Aorta (tissue), 5 donors: Measurements from ENCODE around the gene SFI1. TPM values are rescaled to one million over a fixed set of nuclear protein-coding genes. Genes with fewer than 3 reads are reported as not detected.
"Not testable (repeated sequence)": the region's sequence is repeated elsewhere in the genome, so short reads cannot be mapped to it uniquely, and the experiment has no call there.

Experiments
- ATAC-seq: fragments of 200-7000 bp; cut with Tn5 transposase; one replicate; pipeline ENCODE4 v1.9.1; 2022; ENCODE audit warnings: moderate library complexity; ENCODE audit not compliant: low FRiP score
- DNase-seq, 2 donors: peaks; one replicate each; pipeline ENCODE4 v3.0.0-alpha.2; 2020
- H3K27ac ChIP-seq, 2 donors: one replicate each; pipeline ENCODE4 v1.5.1; 2013; ENCODE audit warnings: low read length in 2 of 2, mild to moderate bottlenecking in 2 of 2, moderate library complexity in 2 of 2, control low read depth in 1 of 2, inconsistent platforms in 1 of 2, low read depth in 1 of 2
- H3K27me3 ChIP-seq, 2 donors: one replicate each; pipeline ENCODE4 v1.6.1; 2013; ENCODE audit warnings: control low read depth in 1 of 2, low read length in 1 of 2, mild to moderate bottlenecking in 1 of 2, moderate library complexity in 1 of 2; ENCODE audit not compliant: insufficient read depth in 2 of 2, control insufficient read depth in 1 of 2
- H3K36me3 ChIP-seq, 2 donors: one replicate each; pipeline ENCODE4 v1.6.1; 2013; ENCODE audit warnings: control low read depth in 1 of 2, low read length in 1 of 2, mild to moderate bottlenecking in 1 of 2; ENCODE audit not compliant: insufficient read depth in 2 of 2, control insufficient read depth in 1 of 2
- H3K4me1 ChIP-seq, 2 donors: one replicate each; pipeline ENCODE4 v1.6.1; 2013; ENCODE audit warnings: low read length in 2 of 2, control low read depth in 1 of 2, mild to moderate bottlenecking in 1 of 2, moderate library complexity in 1 of 2; ENCODE audit not compliant: insufficient read depth in 2 of 2, control insufficient read depth in 1 of 2
- H3K4me3 ChIP-seq, 2 donors: one replicate each; pipeline ENCODE4 v1.5.1; 2013; ENCODE audit warnings: low read length in 2 of 2, control low read depth in 1 of 2, mild to moderate bottlenecking in 1 of 2
- H3K9me3 ChIP-seq: one replicate; pipeline ENCODE4 v1.6.1; 2013; ENCODE audit warnings: mild to moderate bottlenecking, low read length; ENCODE audit not compliant: control insufficient read depth
- WGBS, 2 donors: extraction: QIAGEN DNeasy Blood & Tissue Kit; methylation state at CpG; one replicate each; pipeline ENCODE4 v1.1.7; 2013; 5-methylcytosine and 5-hydroxymethylcytosine counted together
- intact Hi-C, 2 donors: fragments of 100-400 bp; cut with DNase I; formaldehyde crosslinking; loops; one replicate each; pipeline versions ENCODE4 v1.14.2 to v1.15.0; 2022
- polyA plus RNA-seq, 2 donors: library from polyadenylated mRNA; stranded (reverse); fragments of 200-250 nt; gene quantifications; one replicate each; pipeline ENCODE4 v1.2.3, GENCODE V29; 2013
- total RNA-seq, 2 donors: library from RNA; stranded (reverse); fragmentation: NEBNext Ultra II Directional; extraction: Animal tissue kit (Norgen Biotek cat#: 25700); gene quantifications; one replicate each; pipeline ENCODE4 v1.2.1, GENCODE V29; 2021
- donor health status: healthy with polysubstance abuse.
- donor health status: Bipolar disorder and iron deficiency.
- donor health status: DM: no; HTN: no; CAD: no.
- donor health status: DM: no; HTN: no; CAD: no.
- donor health status: DM: yes; HTN: yes; CAD: no.

SFI1 gene
- total and polyA plus RNA-seq, 4 donors: 17.5 to 116 (median 38.0) TPM

DNA sequence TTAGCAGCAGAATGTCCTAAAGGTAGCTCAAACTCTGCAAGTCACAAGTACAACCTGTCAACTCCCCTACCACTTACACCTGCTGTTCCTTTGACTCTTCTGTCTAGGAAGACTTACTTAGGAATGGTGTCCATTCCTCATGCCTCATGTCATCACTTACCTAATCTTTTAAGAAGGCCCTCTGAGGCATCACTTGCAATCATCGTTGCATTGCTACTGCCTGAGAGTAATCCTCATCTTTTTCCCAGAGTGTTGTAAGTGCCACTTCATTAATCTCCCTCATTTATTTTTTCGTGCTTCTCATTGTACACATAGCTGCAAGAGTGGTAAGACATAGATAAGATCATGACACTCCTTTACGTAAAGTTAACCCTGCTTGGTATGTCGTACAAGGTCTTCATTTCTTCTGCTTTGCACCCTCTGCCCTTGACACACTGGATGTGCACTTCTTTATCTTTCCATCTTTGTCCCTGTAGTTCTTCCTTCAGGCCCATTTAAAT is 54.6 kb downstream of the SFI1 start:
- peaks cover 1 to 8% of the 10 kb centered on the region in 2 donors for H3K36me3 ChIP-seq

DNA sequence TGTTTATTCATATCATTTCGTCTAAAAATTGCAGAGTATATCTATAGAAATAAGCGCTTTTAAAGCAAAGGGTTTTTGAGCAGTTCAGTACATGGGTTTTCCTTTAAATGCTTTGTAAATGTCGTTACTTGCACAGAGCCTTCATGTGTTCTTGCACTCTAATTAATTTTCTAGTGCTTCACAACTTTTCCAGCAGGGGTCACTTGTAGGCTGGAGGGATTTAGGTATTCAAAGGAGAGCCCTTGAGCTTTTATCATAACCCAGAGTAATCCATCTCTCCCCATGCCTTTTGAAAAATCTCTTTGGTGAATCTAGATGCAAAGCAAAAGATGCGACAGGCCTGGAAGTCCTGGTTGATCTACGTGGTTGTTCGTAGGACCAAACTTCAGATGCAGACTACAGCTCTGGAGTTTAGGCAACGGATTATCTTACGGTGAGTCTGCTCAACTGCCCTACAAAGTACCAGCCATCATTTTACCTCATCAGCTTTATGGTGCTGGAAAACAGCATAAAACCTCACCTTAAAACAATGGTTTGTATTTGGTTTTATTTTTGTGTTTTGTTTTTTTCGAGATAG is 60.4 kb downstream of the SFI1 start:
- intact Hi-C loops: no loop called here
- no peak for DNase-seq
- no peaks in the 10 kb centered on the region for H3K4me1 ChIP-seq
- no peak overlapping the region for H3K4me3 ChIP-seq
- 71 to 74% methylated on average over 9 of the region's 9 CpGs for WGBS, 2 donors
- H3K27me3 ChIP-seq: no peaks in the 10 kb centered on the region
- no peak overlapping the region for H3K27ac ChIP-seq
- no peaks in the 10 kb centered on the region for H3K9me3 ChIP-seq
- no peak for ATAC-seq
- peaks cover 0 to 3% of the 10 kb centered on the region in 2 donors for H3K36me3 ChIP-seq

More for the DNA sequence above, 54.6 kb downstream of the SFI1 start:
- H3K27ac ChIP-seq: no peak overlapping the region
- intact Hi-C loops: no loop called here
- H3K9me3 ChIP-seq: no peaks in the 10 kb centered on the region
- 89 to 92% methylated on average over 4 of the region's 4 CpGs for WGBS, 2 donors
- no peaks in the 10 kb centered on the region for H3K4me1 ChIP-seq
- no peaks in the 10 kb centered on the region for H3K27me3 ChIP-seq
- no peak for ATAC-seq
- H3K4me3 ChIP-seq: no peak overlapping the region
- no peak for DNase-seq

DNA sequence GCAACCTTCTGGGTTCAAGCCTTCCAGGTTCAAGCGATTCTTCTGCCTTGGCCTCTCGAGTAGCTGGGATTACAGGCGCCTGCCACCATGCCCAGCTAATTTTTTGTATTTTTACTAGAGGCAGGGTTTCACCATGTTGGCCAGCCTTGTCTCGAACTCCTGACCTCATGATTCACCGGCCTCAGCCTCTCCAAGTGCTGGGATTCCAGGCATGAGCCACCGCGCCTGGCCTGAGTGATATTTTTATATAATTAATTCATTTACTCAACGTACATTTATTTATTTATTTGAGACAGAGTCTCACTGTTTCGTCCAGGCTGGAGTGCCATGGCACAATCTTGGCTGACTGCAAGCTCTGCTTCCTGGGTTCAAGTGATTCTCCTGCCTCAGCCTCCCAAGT is 62.2 kb downstream of the SFI1 start:
- H3K36me3 ChIP-seq, intact Hi-C loops, H3K27me3 ChIP-seq, ATAC-seq, H3K4me3 ChIP-seq, DNase-seq, H3K27ac ChIP-seq, H3K4me1 ChIP-seq, H3K9me3 ChIP-seq: not testable (repeated sequence)
- WGBS, 2 donors: 89 to 91% methylated on average over 9 of the region's 9 CpGs

DNA sequence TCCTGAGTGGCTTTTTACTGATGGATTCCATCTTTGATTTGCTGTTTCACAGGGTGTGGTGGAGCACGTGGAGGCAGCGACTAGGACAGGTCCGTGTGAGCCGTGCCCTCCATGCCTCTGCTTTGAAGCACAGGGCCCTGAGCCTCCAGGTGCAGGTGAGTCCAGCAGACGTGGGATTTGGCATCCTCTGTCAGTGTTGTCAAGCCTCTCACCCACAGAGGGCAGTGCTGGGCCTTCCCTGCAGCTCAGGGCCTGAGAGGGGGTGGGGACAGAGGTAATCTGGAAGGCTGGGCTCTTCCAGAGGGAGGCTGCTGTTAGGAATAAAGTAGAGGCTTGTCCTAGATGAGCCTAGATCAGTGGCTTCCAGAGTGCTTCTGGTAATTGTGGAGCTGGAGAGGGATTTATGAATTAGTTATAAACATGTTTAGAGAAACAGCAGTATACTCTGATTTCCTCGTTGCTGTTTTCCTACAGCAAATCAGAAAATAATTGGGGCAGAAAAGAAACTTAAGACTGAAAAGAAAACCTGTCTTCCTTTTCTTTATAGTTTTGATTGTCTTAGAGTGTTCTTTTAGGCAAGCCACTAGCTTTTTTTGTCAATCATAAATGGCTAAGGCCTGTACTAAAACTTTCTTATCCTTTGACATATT is 65.0 kb downstream of the SFI1 start:
- WGBS, 2 donors: 19 to 27% methylated on average over 6 of the region's 6 CpGs
- no peak overlapping the region for H3K4me3 ChIP-seq

DNA sequence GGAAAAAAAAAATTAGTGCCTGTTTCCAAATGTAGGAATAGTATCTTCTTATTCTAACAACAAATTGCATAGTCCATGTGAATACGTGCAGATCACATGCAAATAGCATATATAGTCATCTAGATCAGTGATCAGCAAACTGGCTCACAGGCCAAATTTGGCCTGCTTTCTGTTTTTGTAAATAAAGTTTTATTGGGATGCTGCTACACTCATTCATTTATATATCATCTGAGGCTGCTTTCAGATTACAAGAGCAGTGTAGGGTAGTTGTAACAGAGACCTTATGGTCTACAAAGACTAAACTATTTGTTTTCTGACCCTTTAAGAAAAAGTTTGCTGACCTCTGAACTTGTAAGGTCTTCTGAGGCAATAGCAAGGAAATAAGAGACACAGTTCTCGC is 65.6 kb downstream of the SFI1 start:
- 80 to 94% methylated on average over 2 of the region's 2 CpGs for WGBS, 2 donors
- Histone ChIP-seq H3K4me3 (no peak overlapping the region), H3K9me3 (no peaks in the 10 kb centered on the region), H3K27ac (no peak overlapping the region), H3K36me3 (peaks cover 0 to 2% of the 10 kb centered on the region in 2 donors), H3K4me1 (no peaks in the 10 kb centered on the region), H3K27me3 (no peaks in the 10 kb centered on the region)
- ATAC-seq (no peak), DNase-seq (no peak)
- intact Hi-C loops: loop anchor here (1.0 to 5.0 kb wide), 3 partner anchors 69 to 72 kb away; no protein-coding TSS in a partner anchor

More for the DNA sequence above, 65.0 kb downstream of the SFI1 start:
- intact Hi-C loops: loop anchor here (1.0 to 5.0 kb wide), 2 partner anchors 71 to 73 kb away; no protein-coding TSS in a partner anchor
- no peaks in the 10 kb centered on the region for H3K9me3 ChIP-seq
- DNase-seq (peak; percentile 78 to 87), ATAC-seq (peak; percentile 89)
- peaks cover 0 to 2% of the 10 kb centered on the region in 2 donors for H3K36me3 ChIP-seq
- H3K4me1 ChIP-seq: no peaks in the 10 kb centered on the region
- H3K27ac ChIP-seq: no peak overlapping the region
- no peaks in the 10 kb centered on the region for H3K27me3 ChIP-seq

DNA sequence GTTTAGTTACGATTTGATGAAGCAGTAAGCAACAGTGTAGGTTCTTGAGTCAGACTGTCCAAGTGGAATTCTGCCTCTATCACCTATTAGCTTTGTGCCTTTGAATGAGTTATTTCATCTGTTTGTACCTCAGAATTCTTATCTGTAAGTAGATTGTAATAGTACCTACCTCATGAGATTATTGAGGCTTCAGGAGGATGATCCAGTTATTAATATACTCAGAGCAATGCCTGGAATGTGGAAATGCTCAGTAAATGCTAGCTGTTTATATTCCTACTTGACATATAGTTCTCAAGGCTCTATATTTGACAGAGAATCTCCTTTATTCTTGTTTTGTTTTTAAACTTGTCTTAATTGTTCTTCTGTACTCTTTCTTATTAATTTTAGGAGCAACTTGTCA is 70.1 kb downstream of the SFI1 start:
- Histone ChIP-seq H3K4me1 (no peaks in the 10 kb centered on the region), H3K36me3 (no peaks in the 10 kb centered on the region), H3K9me3 (no peaks in the 10 kb centered on the region), H3K27ac (no peak overlapping the region), H3K27me3 (no peaks in the 10 kb centered on the region), H3K4me3 (no peak overlapping the region)
- DNase-seq: no peak
- 90 to 98% methylated on average over 1 of the region's 1 CpG for WGBS, 2 donors
- no peak for ATAC-seq
- intact Hi-C loops: no loop called here

DNA sequence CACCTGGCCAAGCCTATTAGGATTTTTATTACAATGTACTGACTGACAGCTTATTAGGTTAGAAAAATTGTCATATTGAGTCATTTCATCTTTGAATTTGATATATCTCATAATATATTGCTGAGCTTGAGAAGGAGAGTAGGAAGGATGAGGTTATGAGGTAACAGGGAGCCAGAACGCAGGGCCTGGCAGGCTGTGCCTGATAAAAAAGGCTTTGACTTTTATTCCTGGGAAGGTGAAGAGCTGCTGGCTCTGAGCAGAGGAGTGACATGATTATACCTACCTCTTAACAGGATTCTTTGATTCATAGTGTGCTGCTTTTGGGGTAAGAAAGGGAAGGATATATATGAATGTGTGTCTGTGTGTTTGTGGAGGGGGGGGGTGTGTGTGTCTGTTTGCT is 70.9 kb downstream of the SFI1 start:
- ATAC-seq (no peak), DNase-seq (no peak)
- WGBS, 2 donors: 91 to 95% methylated on average over 1 of the region's 1 CpG
- H3K36me3 ChIP-seq: no peaks in the 10 kb centered on the region
- intact Hi-C loops: no loop called here
- H3K27ac ChIP-seq: no peak overlapping the region
- no peaks in the 10 kb centered on the region for H3K27me3 ChIP-seq
- no peaks in the 10 kb centered on the region for H3K4me1 ChIP-seq
- no peak overlapping the region for H3K4me3 ChIP-seq
- no peaks in the 10 kb centered on the region for H3K9me3 ChIP-seq

DNA sequence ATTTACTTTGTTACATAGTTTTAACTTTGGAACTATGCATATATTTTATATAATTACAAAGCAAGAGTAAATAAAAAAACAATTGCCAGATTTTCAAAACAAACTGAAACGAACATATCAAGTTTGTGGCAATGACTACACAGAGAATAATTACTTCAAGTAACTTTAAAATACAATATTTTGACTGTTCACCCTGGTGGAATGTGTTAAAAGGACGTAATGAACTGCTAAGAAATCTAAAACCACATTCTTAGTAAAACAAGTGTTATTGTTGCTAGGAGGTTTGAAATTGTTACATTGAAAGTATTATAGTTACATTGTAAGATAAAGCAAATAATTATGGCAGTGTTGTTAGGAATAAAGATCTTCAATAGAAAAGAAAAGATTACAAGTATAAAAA is 71.4 kb downstream of the SFI1 start:
- no peaks in the 10 kb centered on the region for H3K27me3 ChIP-seq
- DNase-seq (no peak), ATAC-seq (no peak)
- no peaks in the 10 kb centered on the region for H3K9me3 ChIP-seq
- intact Hi-C loops: no loop called here
- H3K36me3 ChIP-seq: no peaks in the 10 kb centered on the region
- no peak overlapping the region for H3K4me3 ChIP-seq
- H3K27ac ChIP-seq: no peak overlapping the region
- WGBS, 2 donors: 60 to 62% methylated on average over 2 of the region's 2 CpGs
- H3K4me1 ChIP-seq: no peaks in the 10 kb centered on the region

DNA sequence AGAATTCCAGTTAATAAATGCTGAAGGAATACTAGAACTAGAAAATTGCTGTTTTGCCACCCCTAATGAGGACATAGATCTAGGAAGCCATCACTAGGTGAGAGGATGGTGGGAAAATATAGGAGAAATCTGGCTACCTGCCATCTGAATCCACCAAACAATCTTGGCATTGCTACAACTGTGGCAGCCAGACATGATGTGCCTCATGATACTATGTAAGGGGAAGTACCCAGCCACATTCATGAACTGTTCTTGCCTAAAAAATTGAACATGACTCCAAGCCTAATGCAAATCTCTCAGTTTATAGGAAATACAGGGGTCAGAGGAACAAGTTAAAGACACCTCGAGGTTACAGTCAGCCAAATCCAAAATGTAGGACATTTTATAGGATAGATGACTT is 72.8 kb downstream of the SFI1 start:
- Histone ChIP-seq H3K27ac (no peak overlapping the region), H3K27me3 (no peaks in the 10 kb centered on the region), H3K4me1 (no peaks in the 10 kb centered on the region), H3K9me3 (no peaks in the 10 kb centered on the region), H3K36me3 (no peaks in the 10 kb centered on the region), H3K4me3 (no peak overlapping the region)
- WGBS, 2 donors: 86 to 94% methylated on average over 1 of the region's 1 CpG
- no peak for DNase-seq
- no peak for ATAC-seq
- intact Hi-C loops: no loop called here
